GM23338 (cell line): ENCODE data around the gene ST3GAL4. TPM values are rescaled to one million over a fixed set of nuclear protein-coding genes. Genes with fewer than 3 reads are reported as not detected.

Source experiments
- ATAC-seq: fragments of 200-7000 bp; cut with Tn5 transposase; 3 replicates; pipeline ENCODE4 v1.9.1; 2020
- DNase-seq: peaks from one replicate; pipeline ENCODE4 v3.0.0-alpha.2; 2015; ENCODE audit warnings: low spot score
- H2AFZ ChIP-seq: fragments of 200-600 bp; sonication (generic); 2 replicates; pipeline ENCODE4 v1.8.0; 2016; ENCODE audit warnings: antibody characterized with exemption, mild to moderate bottlenecking, moderate library complexity
- H3F3A ChIP-seq: fragments of 200-600 bp; sonication (generic); replicated peaks from 2 replicates; pipeline ENCODE4 v1.8.0; 2017; ENCODE audit warnings: antibody characterized with exemption, mixed run types, low read depth
- H3K27ac ChIP-seq: fragments of 200-600 bp; sonication (generic); 2 replicates; pipeline ENCODE4 v1.6.1; 2016; ENCODE audit warnings: low read depth
- H3K27me3 ChIP-seq: fragments of 200-600 bp; sonication (generic); 2 replicates; pipeline ENCODE4 v1.8.0; 2016; ENCODE audit warnings: mild to moderate bottlenecking, mixed run types, moderate library complexity; ENCODE audit not compliant: insufficient read depth
- H3K36me3 ChIP-seq: fragments of 200-600 bp; sonication (generic); 2 replicates; pipeline ENCODE4 v1.8.0; 2016; ENCODE audit warnings: mild to moderate bottlenecking; ENCODE audit not compliant: insufficient read depth
- H3K4me1 ChIP-seq: fragments of 200-600 bp; sonication (generic); 2 replicates; pipeline ENCODE4 v1.8.0; 2016; ENCODE audit warnings: mild to moderate bottlenecking, moderate library complexity; ENCODE audit not compliant: insufficient read depth
- H3K4me2 ChIP-seq: fragments of 200-600 bp; sonication (generic); 2 replicates; pipeline ENCODE4 v1.7.1; 2017; ENCODE audit warnings: mixed run types
- H3K4me3 ChIP-seq: fragments of 200-600 bp; sonication (generic); 2 replicates; pipeline ENCODE4 v1.6.1; 2016; ENCODE audit warnings: mixed run types
- H3K79me2 ChIP-seq: fragments of 200-600 bp; sonication (generic); replicated peaks from 2 replicates; pipeline ENCODE4 v1.8.0; 2017; ENCODE audit warnings: mild to moderate bottlenecking; ENCODE audit not compliant: insufficient read depth
- H3K9me2 ChIP-seq: fragments of 200-600 bp; sonication (generic); 2 replicates; pipeline ENCODE4 v1.8.0; 2017; ENCODE audit not compliant: insufficient read depth
- H4K20me1 ChIP-seq: fragments of 200-600 bp; sonication (generic); replicated peaks from 2 replicates; pipeline ENCODE4 v1.8.0; 2017; ENCODE audit warnings: mild to moderate bottlenecking; ENCODE audit not compliant: insufficient read depth
- H3K27ac Mint-ChIP-seq: 2 replicates; pipeline ENCODE4 v1.8.0; 2020; ENCODE audit warnings: inconsistent platforms, mild to moderate bottlenecking, moderate library complexity, mixed read lengths
- H3K27me3 Mint-ChIP-seq: 3 replicates; pipeline ENCODE4 v1.8.0; 2022; ENCODE audit warnings: low read depth, mild to moderate bottlenecking, moderate library complexity, mixed read lengths, inconsistent platforms; ENCODE audit not compliant: insufficient read depth, poor library complexity
- H3K36me3 Mint-ChIP-seq: 3 replicates; pipeline ENCODE4 v1.8.0; 2021; ENCODE audit warnings: low read depth, mild to moderate bottlenecking, inconsistent platforms, moderate library complexity, mixed read lengths
- H3K4me1 Mint-ChIP-seq: 3 replicates; pipeline ENCODE4 v1.8.0; 2020; ENCODE audit warnings: mild to moderate bottlenecking, inconsistent platforms, mixed read lengths
- H3K4me3 Mint-ChIP-seq: 3 replicates; pipeline ENCODE4 v1.8.0; 2021; ENCODE audit warnings: moderate library complexity, mild to moderate bottlenecking, inconsistent platforms, mixed read lengths
- H3K9me3 Mint-ChIP-seq: 3 replicates; pipeline ENCODE4 v1.8.0; 2020; ENCODE audit warnings: moderate library complexity, mild to moderate bottlenecking, inconsistent platforms, mixed read lengths
- CTCF ChIP-seq, 2 experiments: fragments of 200-600 bp in 1 of 2; sonication (generic) in 1 of 2; conservative IDR thresholded peaks; 2 replicates each; pipeline versions ENCODE4 v1.5.1 to v1.6.1; 2016 to 2017; ENCODE audit warnings: antibody characterized with exemption in 2 of 2, low read depth in 2 of 2, mild to moderate bottlenecking in 2 of 2, moderate library complexity in 1 of 2
- ETS1 ChIP-seq: IDR thresholded peaks from 2 replicates; pipeline ENCODE4 v1.6.1; 2016; ENCODE audit warnings: antibody characterized with exemption
- EZH2 ChIP-seq: fragments of 200-600 bp; sonication (generic); IDR thresholded peaks from one replicate; pipeline ENCODE4 v1.8.0; 2017; ENCODE audit warnings: antibody characterized with exemption, mild to moderate bottlenecking, low read depth; ENCODE audit not compliant: unreplicated experiment
- EZH2phosphoT487 ChIP-seq: fragments of 200-600 bp; sonication (generic); IDR thresholded peaks from one replicate; pipeline ENCODE4 v1.8.1; 2018; ENCODE audit warnings: antibody characterized with exemption; ENCODE audit not compliant: unreplicated experiment
- JUNB ChIP-seq: IDR thresholded peaks from one replicate; pipeline ENCODE4 v1.6.1; 2016; ENCODE audit warnings: antibody characterized with exemption; ENCODE audit not compliant: unreplicated experiment
- POLR2AphosphoS5 ChIP-seq: IDR thresholded peaks from 2 replicates; pipeline ENCODE4 v1.6.1; 2016; ENCODE audit warnings: antibody characterized with exemption, low read depth
- REST ChIP-seq: IDR thresholded peaks from one replicate; pipeline ENCODE4 v1.6.1; 2018; ENCODE audit warnings: antibody characterized with exemption; ENCODE audit not compliant: unreplicated experiment
- STAT1 ChIP-seq: IDR thresholded peaks from one replicate; pipeline ENCODE4 v1.6.1; 2016; ENCODE audit warnings: antibody characterized with exemption; ENCODE audit not compliant: unreplicated experiment
- ZNF114 ChIP-seq: fragments of 250-450 bp; sonication (Bioruptor Pico); IDR thresholded peaks from 2 replicates; pipeline ENCODE4 v1.5.0; 2020; ENCODE audit warnings: mild to moderate bottlenecking, moderate library complexity
- ZNF331 ChIP-seq: fragments of 250-450 bp; sonication (Bioruptor Pico); IDR thresholded peaks from 2 replicates; pipeline ENCODE4 v1.5.0; 2020; ENCODE audit warnings: low read depth, mild to moderate bottlenecking, moderate library complexity
- polyA plus RNA-seq: library from polyadenylated mRNA; unstranded; fragments of >200 nt; fragmentation: Nextera tagmentation; extraction: Ambion mirVana; gene quantifications from 2 replicates; pipeline ENCODE4 v1.2.1, GENCODE V29; 2016
- total RNA-seq: library from RNA; depleted of rRNA; stranded (reverse); fragments of >200 nt; shearing (Covaris generic); gene quantifications from 2 replicates; pipeline ENCODE4 v1.2.3, GENCODE V29; 2014

Gene ST3GAL4
- total and polyA plus RNA-seq, 2 experiments from 2014 or later, result 10.1 to 28.0 TPM

- TF ChIP-seq CTCF (conservative IDR thresholded peaks at IDR 0.05; ENCODE audit: low read depth in 2 of 2) (no peak), EZH2 (no peak), POLR2AphosphoS5 (no peak), REST (no peak)
Observed at GRCh38 chr11:126378763-126379162, 23.3 kb downstream of the ST3GAL4 start (continued).

GRCh38 chr11:126380909-126381308 lies 25.4 kb downstream of the ST3GAL4 start:
- Histone ChIP-seq H4K20me1 (peaks cover 7% of the 10 kb centered on the region), H3K4me2 (no peak overlapping the region), H3K9me2 (no peaks in the 10 kb centered on the region), H3K36me3 (no peaks in the 10 kb centered on the region), H2AFZ (no peak overlapping the region), H3K4me3 (no peak overlapping the region), H3K27me3 (no peaks in the 10 kb centered on the region), H3K4me1 (no peaks in the 10 kb centered on the region), H3K79me2 (peaks cover 31% of the 10 kb centered on the region), H3K27ac (no peak overlapping the region), H3F3A (no peaks in the 10 kb centered on the region)
- DNase-seq (no peak), ATAC-seq (no peak)
- Mint-ChIP-seq H3K9me3 (no peaks in the 10 kb centered on the region), H3K4me3 (no peak overlapping the region), H3K27ac (no peak overlapping the region), H3K36me3 (no peaks in the 10 kb centered on the region), H3K4me1 (peaks cover 2% of the 10 kb centered on the region; the same call in 2 of the 3 replicates), H3K27me3 (peaks cover 9% of the 10 kb centered on the region)
- no peak for TF ChIP-seq JUNB
- no peak for TF ChIP-seq REST
- no peak for TF ChIP-seq ZNF114 (CRISPR knock-in tag)
- no peak for TF ChIP-seq ETS1
- TF ChIP-seq POLR2AphosphoS5, result no peak
- no peak for TF ChIP-seq CTCF (conservative IDR thresholded peaks at IDR 0.05; ENCODE audit: low read depth in 2 of 2)
- TF ChIP-seq EZH2phosphoT487, result no peak
- TF ChIP-seq STAT1, result no peak
- no peak for TF ChIP-seq ZNF331 (CRISPR knock-in tag)
